Measurements from ENCODE around the gene SMCHD1. TPM values are rescaled to one million over a fixed set of nuclear protein-coding genes. Genes with fewer than 3 reads are reported as not detected.

Gene SMCHD1
- total and polyA plus RNA-seq, 2 experiments from 2014 or later: 7.7 to 39.0 TPM

DNA sequence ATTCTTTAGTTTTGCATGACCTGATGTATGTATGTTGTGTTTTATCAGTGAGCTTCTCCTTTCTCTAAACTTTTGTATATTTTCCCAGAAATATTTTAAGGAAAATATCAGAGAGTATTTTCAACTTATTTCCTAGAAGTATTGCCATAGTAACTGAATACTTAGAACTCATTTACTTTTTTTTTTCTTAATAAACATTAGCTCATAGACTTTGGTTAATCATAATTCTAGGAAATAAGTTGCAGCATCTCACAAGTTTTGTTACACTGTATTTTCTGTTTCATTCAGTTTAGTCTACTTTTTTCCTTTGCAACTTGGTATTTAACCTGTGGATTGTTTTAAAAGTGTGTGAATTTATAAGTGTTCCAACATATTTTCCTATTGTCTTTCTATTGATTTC is 27.5 kb downstream of the SMCHD1 start:
- peaks cover 12% of the 10 kb centered on the region for H3K79me2 ChIP-seq (replicated peaks; ENCODE audit: insufficient read depth)
- Mint-ChIP-seq H3K27me3 (ENCODE audit: insufficient read depth, low read depth, poor library complexity) (no peaks in the 10 kb centered on the region), H3K4me1 (no peaks in the 10 kb centered on the region), H3K36me3 (ENCODE audit: low read depth) (peaks cover 48% of the 10 kb centered on the region), H3K27ac (no peak overlapping the region), H3K4me3 (no peak overlapping the region), H3K9me3 (peaks cover 5% of the 10 kb centered on the region; the same call in 1 of the 3 replicates)
- ATAC-seq (no peak), DNase-seq (ENCODE audit: low spot score) (no peak)
- no peak overlapping the region for H3K4me3 ChIP-seq
- no peak overlapping the region for H3K4me2 ChIP-seq
- H3K36me3 ChIP-seq (ENCODE audit: insufficient read depth): 0 out of 2 replicates have a peak, but pooled peaks cover 6% of the 10 kb centered on the region
- 0 out of 2 replicates have a peak, but pooled peaks cover 7% of the 10 kb centered on the region for H4K20me1 ChIP-seq (replicated peaks; ENCODE audit: insufficient read depth)
- H3K4me1 ChIP-seq (ENCODE audit: insufficient read depth): no peaks in the 10 kb centered on the region
- no peaks in the 10 kb centered on the region for H3K27me3 ChIP-seq (ENCODE audit: insufficient read depth)
- no peaks in the 10 kb centered on the region for H3K9me2 ChIP-seq (ENCODE audit: insufficient read depth)
- H2AFZ ChIP-seq: no peak overlapping the region
- no peak overlapping the region for H3K27ac ChIP-seq (ENCODE audit: low read depth)
- TF ChIP-seq NANOG (IDR thresholded peaks at IDR 0.05; ENCODE audit: borderline replicate concordance) (no peak), POLR2AphosphoS5 (IDR thresholded peaks at IDR 0.05; ENCODE audit: low read depth) (no peak), STAT1 (IDR thresholded peaks at IDR 0.05; ENCODE audit: unreplicated experiment) (no peak), ZNF331 (CRISPR knock-in tag; IDR thresholded peaks at IDR 0.05; ENCODE audit: low read depth) (no peak), ZNF114 (CRISPR knock-in tag; IDR thresholded peaks at IDR 0.05) (no peak), EZH2 (IDR thresholded peaks at IDR 0.05; ENCODE audit: low read depth, unreplicated experiment) (no peak), EZH2phosphoT487 (IDR thresholded peaks at IDR 0.05; ENCODE audit: unreplicated experiment) (no peak), JUNB (IDR thresholded peaks at IDR 0.05; ENCODE audit: unreplicated experiment) (no peak), CREB1 (CRISPR knock-in tag; IDR thresholded peaks at IDR 0.05; ENCODE audit: low read depth) (no peak)
- TF ChIP-seq, protein P1, sequence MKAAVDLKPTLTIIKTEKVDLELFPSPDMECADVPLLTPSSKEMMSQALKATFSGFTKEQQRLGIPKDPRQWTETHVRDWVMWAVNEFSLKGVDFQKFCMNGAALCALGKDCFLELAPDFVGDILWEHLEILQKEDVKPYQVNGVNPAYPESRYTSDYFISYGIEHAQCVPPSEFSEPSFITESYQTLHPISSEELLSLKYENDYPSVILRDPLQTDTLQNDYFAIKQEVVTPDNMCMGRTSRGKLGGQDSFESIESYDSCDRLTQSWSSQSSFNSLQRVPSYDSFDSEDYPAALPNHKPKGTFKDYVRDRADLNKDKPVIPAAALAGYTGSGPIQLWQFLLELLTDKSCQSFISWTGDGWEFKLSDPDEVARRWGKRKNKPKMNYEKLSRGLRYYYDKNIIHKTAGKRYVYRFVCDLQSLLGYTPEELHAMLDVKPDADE (IDR thresholded peaks at IDR 0.05): no peak
- TF ChIP-seq, protein P2, sequence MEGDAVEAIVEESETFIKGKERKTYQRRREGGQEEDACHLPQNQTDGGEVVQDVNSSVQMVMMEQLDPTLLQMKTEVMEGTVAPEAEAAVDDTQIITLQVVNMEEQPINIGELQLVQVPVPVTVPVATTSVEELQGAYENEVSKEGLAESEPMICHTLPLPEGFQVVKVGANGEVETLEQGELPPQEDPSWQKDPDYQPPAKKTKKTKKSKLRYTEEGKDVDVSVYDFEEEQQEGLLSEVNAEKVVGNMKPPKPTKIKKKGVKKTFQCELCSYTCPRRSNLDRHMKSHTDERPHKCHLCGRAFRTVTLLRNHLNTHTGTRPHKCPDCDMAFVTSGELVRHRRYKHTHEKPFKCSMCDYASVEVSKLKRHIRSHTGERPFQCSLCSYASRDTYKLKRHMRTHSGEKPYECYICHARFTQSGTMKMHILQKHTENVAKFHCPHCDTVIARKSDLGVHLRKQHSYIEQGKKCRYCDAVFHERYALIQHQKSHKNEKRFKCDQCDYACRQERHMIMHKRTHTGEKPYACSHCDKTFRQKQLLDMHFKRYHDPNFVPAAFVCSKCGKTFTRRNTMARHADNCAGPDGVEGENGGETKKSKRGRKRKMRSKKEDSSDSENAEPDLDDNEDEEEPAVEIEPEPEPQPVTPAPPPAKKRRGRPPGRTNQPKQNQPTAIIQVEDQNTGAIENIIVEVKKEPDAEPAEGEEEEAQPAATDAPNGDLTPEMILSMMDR (conservative IDR thresholded peaks at IDR 0.05; ENCODE audit: low read depth in 2 of 2): no peak
- TF ChIP-seq, protein P3, sequence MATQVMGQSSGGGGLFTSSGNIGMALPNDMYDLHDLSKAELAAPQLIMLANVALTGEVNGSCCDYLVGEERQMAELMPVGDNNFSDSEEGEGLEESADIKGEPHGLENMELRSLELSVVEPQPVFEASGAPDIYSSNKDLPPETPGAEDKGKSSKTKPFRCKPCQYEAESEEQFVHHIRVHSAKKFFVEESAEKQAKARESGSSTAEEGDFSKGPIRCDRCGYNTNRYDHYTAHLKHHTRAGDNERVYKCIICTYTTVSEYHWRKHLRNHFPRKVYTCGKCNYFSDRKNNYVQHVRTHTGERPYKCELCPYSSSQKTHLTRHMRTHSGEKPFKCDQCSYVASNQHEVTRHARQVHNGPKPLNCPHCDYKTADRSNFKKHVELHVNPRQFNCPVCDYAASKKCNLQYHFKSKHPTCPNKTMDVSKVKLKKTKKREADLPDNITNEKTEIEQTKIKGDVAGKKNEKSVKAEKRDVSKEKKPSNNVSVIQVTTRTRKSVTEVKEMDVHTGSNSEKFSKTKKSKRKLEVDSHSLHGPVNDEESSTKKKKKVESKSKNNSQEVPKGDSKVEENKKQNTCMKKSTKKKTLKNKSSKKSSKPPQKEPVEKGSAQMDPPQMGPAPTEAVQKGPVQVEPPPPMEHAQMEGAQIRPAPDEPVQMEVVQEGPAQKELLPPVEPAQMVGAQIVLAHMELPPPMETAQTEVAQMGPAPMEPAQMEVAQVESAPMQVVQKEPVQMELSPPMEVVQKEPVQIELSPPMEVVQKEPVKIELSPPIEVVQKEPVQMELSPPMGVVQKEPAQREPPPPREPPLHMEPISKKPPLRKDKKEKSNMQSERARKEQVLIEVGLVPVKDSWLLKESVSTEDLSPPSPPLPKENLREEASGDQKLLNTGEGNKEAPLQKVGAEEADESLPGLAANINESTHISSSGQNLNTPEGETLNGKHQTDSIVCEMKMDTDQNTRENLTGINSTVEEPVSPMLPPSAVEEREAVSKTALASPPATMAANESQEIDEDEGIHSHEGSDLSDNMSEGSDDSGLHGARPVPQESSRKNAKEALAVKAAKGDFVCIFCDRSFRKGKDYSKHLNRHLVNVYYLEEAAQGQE (IDR thresholded peaks at IDR 0.05; ENCODE audit: unreplicated experiment): no peak
- TF ChIP-seq, protein P4, sequence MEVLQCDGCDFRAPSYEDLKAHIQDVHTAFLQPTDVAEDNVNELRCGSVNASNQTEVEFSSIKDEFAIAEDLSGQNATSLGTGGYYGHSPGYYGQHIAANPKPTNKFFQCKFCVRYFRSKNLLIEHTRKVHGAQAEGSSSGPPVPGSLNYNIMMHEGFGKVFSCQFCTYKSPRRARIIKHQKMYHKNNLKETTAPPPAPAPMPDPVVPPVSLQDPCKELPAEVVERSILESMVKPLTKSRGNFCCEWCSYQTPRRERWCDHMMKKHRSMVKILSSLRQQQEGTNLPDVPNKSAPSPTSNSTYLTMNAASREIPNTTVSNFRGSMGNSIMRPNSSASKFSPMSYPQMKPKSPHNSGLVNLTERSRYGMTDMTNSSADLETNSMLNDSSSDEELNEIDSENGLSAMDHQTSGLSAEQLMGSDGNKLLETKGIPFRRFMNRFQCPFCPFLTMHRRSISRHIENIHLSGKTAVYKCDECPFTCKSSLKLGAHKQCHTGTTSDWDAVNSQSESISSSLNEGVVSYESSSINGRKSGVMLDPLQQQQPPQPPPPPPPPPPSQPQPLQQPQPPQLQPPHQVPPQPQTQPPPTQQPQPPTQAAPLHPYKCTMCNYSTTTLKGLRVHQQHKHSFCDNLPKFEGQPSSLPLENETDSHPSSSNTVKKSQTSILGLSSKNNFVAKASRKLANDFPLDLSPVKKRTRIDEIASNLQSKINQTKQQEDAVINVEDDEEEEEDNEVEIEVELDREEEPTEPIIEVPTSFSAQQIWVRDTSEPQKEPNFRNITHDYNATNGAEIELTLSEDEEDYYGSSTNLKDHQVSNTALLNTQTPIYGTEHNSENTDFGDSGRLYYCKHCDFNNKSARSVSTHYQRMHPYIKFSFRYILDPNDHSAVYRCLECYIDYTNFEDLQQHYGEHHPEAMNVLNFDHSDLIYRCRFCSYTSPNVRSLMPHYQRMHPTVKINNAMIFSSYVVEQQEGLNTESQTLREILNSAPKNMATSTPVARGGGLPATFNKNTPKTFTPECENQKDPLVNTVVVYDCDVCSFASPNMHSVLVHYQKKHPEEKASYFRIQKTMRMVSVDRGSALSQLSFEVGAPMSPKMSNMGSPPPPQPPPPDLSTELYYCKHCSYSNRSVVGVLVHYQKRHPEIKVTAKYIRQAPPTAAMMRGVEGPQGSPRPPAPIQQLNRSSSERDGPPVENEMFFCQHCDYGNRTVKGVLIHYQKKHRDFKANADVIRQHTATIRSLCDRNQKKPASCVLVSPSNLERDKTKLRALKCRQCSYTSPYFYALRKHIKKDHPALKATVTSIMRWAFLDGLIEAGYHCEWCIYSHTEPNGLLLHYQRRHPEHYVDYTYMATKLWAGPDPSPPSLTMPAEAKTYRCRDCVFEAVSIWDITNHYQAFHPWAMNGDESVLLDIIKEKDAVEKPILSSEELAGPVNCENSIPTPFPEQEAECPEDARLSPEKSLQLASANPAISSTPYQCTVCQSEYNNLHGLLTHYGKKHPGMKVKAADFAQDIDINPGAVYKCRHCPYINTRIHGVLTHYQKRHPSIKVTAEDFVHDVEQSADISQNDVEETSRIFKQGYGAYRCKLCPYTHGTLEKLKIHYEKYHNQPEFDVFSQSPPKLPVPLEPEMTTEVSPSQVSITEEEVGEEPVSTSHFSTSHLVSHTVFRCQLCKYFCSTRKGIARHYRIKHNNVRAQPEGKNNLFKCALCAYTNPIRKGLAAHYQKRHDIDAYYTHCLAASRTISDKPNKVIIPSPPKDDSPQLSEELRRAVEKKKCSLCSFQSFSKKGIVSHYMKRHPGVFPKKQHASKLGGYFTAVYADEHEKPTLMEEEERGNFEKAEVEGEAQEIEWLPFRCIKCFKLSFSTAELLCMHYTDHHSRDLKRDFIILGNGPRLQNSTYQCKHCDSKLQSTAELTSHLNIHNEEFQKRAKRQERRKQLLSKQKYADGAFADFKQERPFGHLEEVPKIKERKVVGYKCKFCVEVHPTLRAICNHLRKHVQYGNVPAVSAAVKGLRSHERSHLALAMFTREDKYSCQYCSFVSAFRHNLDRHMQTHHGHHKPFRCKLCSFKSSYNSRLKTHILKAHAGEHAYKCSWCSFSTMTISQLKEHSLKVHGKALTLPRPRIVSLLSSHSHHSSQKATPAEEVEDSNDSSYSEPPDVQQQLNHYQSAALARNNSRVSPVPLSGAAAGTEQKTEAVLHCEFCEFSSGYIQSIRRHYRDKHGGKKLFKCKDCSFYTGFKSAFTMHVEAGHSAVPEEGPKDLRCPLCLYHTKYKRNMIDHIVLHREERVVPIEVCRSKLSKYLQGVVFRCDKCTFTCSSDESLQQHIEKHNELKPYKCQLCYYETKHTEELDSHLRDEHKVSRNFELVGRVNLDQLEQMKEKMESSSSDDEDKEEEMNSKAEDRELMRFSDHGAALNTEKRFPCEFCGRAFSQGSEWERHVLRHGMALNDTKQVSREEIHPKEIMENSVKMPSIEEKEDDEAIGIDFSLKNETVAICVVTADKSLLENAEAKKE (CRISPR knock-in tag; IDR thresholded peaks at IDR 0.05): no peak
- H3F3A ChIP-seq (replicated peaks; ENCODE audit: low read depth): no peaks in the 10 kb centered on the region
